HG03457 (cell line): ENCODE results near the gene GABBR2.

Experiments
- ATAC-seq: cut with Tn5 transposase; IDR thresholded peaks from one replicate; pipeline ENCODE4 v1.9.1; 2021; ENCODE audit warnings: moderate number of reproducible peaks; ENCODE audit not compliant: unreplicated experiment

Gene GABBR2

DNA sequence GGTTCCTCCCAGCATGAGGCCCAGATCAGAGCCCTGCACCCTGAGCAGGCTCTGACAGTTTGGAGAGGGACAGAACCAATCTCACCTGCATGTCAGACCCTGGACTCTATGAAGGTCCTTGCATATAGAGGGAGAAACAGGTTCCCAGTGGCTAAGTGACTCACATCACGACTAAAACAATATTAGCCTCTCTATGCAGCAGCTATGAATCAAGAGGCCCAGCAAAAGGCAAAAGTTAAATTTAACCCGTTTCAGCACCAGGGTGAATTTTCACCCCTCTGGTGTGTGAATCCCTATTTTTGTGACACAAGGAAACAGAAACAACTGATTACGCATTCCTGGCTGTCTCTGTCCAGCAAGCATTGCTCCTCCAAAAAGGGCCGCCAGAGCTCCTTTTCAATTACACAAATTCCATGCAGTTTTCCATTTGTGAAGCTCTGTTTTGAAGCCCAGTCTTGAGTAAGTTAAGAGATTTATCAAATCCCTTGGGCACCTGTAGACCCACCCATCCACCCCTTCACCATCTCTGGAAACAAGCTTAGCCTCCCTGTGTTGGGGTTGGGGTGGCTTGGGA is 136.6 kb downstream of the GABBR2 start:
- no peak for ATAC-seq

DNA sequence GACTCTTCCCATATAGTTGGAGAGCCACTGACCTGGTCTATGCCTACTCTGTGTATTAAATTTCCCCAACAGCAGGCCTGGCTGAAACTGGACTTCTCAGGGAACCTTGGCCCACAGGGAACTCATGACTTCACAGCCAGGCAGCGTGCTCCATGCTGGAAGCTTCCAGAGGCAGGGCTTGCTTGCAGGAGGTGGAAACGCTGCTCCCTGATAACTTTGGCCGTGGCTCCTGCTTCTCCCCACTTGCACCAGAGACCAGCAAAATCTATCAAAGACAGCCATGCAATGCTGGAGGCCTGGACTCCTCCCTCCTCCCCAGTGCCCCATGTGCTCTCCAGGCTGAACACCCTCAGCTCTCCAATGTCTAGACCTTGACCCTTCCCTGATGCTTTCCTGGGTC is 137.1 kb downstream of the GABBR2 start:
- ATAC-seq, result no peak

- ATAC-seq, result no peak
Measured at GRCh38 chr9:98570663-98571440, 137.9 kb downstream of the GABBR2 start.

DNA sequence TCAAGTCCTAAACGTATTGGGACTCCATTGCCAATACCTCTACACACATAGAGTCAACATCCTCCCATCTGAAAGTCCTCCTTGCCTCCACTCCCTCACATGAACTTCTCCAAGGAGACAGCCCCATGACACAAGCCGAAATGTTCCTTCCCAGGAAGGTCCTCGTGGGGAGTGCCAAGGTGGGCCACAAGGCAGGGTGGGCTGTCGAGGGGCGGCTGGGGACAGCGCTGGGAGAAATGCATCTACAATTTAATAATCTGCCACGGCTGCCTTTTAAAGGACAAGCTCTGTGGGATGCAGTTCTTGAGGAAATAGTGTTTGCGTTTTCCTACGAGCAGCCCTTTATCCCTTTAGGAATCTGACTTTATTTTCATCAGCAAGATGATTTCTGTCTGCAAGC is 138.7 kb downstream of the GABBR2 start:
- ATAC-seq, result no peak

- no peak for ATAC-seq
Measured at GRCh38 chr9:98569491-98569890, 139.2 kb downstream of the GABBR2 start.

- no peak for ATAC-seq
Measured at GRCh38 chr9:98568909-98569469, 139.7 kb downstream of the GABBR2 start.

GRCh38 chr9:98568234-98568908 is 140.4 kb downstream of the GABBR2 start:
- ATAC-seq, result no peak

- ATAC-seq, result no peak
Measured at GRCh38 chr9:98567540-98568233, 141.0 kb downstream of the GABBR2 start.

GRCh38 chr9:98565152-98566135 is 143.3 kb downstream of the GABBR2 start:
- no peak for ATAC-seq

DNA sequence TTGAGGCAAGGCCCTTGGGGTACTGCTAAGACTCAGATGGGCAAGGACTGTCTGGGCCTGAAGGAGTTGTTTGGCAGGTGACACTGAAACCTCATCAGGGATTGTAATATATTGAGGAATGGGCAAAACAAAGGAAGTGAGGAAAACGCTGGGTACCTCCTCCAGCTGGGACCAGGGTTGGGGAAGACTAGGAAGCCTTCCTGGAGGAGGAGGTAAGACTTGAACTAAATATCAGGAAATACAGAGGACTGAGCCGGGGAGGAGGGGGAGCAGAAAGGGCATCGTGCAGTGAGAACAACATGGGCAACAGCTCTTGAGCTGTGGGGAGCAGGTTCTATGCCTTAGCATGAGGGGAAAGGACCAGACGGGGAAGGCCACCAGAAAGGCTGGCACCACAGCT is 144.0 kb downstream of the GABBR2 start:
- no peak for ATAC-seq

DNA sequence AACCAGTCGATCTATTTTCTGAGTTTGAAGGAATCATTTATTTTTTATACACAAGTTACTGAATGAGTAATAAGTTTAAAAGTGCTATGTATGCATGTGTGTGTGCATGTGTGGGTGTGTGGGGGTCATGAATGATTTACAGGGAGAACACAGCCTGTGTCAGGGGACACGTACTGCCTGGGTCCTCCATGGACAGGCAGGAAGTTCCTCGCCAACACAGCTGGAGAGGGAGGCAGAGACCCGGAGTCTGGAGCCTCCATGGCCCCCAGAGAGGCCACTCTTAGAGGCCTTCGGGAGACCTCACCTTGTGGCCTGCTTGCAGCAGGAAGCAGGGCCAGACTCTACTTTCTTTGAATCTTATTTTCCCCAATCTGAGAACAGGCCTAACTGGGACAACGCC is 144.7 kb downstream of the GABBR2 start:
- ATAC-seq, result no peak

DNA sequence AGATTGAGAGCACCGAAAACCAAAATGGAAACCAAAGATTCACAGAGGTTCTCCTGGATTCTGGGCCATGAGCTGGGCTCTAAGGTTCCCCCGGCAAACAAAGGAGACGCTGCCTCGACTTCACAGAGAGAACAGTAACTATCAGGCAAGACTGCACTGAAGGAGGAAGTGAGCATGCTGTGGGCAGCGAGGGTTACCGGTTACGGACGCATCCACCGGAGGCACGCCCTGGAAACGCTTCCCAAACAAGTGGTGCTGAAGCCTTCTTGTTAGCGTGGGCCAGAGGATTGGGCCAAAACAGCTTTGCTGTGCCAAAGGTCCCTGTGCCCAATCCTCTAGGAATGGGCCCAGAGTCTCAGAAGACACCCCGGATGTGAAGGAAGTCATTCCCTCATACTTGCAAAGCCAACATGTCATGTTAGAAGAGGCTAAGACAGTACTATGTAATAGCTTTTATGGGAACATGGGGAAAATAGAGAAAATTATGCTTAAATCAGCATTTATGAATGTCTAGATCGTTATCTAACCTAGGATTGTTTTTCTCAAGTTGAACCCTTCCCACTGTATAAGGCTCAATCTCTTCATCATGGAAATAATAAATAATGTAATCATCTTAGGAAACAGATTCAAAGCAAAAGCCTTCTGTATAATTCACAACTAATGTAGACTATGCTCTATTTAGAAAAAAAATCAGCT is 145.4 kb downstream of the GABBR2 start:
- ATAC-seq, result no peak

GRCh38 chr9:98559561-98559960 is 149.2 kb downstream of the GABBR2 start:
- ATAC-seq, result no peak

GRCh38 chr9:98558575-98558974 is 150.2 kb downstream of the GABBR2 start:
- no peak for ATAC-seq

DNA sequence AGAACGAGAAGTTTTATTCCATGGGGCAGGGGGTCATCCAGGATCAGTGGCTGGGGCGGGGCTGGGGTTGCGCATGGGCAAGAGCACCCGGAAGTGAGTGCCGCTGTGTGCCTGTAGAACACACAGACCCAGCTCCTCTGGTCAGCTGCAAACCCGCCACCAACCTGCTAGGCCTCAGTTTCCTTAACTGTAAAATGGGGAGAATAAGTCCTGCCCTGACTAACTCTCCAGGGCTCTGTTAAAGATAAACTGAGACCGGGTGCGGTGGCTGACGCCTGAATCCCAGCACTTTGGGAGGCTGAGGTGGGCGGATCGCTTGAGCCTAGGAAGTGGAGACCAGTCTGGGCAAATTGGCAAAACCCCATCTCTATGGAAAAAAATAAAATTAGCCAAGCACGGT is 152.2 kb downstream of the GABBR2 start:
- no peak for ATAC-seq

DNA sequence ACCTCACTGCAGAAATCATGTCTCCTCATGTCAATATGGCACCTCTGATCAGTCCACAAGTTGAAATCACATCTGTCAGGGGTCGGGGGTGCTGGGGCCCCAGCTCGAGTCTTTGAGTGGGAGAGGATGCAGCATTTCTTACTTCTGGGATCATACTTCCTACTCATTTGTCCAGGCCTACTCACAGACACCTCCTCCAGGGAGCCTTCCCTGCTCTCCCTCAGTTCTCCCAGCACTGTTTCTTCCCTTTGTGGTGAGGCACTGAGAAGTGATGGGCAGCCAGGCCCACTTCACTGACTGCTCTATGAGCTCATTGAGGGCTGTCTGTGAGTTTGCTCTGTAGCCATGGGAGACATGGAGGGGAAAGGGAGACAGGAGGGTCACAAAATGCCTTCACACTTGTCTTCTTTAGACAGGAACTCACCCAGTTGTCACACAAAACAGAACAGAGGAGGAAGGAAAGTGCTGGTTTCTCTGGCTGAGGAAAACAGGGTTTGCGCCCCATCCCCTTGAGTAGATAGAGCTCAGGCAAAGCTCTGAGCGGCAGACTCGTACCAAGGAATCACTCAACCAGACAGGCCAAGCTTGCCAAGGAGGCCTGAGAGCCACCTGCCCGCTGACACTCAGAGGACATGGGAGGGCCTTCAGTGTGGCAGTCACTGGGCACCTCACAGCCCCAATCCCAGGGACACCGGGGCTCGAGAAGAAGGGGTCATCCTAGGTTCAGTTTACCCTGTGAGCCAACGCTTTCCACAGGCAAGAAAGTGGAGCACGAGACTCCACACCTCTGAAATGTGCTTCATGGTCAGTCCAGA is 152.9 kb downstream of the GABBR2 start:
- no peak for ATAC-seq

- ATAC-seq, result no peak
Measured at GRCh38 chr9:98554752-98555151, 154.0 kb downstream of the GABBR2 start.

- no peak for ATAC-seq
Measured at GRCh38 chr9:98552331-98552730, 156.4 kb downstream of the GABBR2 start.
